H1 (cell line): Measurements from ENCODE around the gene COL4A3. TPM values are rescaled to one million over a fixed set of nuclear protein-coding genes. Genes with fewer than 3 reads are reported as not detected.

Experiments
- CTCF ChIA-PET: fragments of 300-600 bp; sonication (Branson Sonifier 250); formaldehyde crosslinking; loops from one replicate; lab custom pipeline; 2021; ENCODE audit not compliant: partially characterized antibody; lab: Charles Lee
- POLR2A ChIA-PET: fragments of 300-600 bp; sonication (Branson Sonifier 250); formaldehyde crosslinking; loops from one replicate; lab custom pipeline; 2021; ENCODE audit warnings: inconsistent platforms; ENCODE audit not compliant: partially characterized antibody; lab: Charles Lee
- DNase-seq, 2 experiments: peaks; one replicate each; pipeline versions ENCODE4 v3.0.0 to v3.0.0-alpha.2; 2010 to 2022; ENCODE audit warnings: low spot score in 2 of 2, low read depth in 1 of 2, mixed read lengths in 1 of 2
- FAIRE-seq: peaks from 2 replicates; lab custom pipeline; 2011; peaks lifted over from hg19 to GRCh38; lab: Jason Lieb, UNC
- H2AFZ ChIP-seq: 2 replicates; pipeline ENCODE4 v1.8.1; 2012; ENCODE audit warnings: low read length, inconsistent platforms
- H2AK5ac ChIP-seq: 2 replicates; pipeline ENCODE4 v1.6.1; 2013; ENCODE audit warnings: low read depth, low read length
- H2BK120ac ChIP-seq: replicated peaks from 2 replicates; pipeline ENCODE3; 2013; ENCODE audit warnings: low read depth, low read length, inconsistent platforms
- H2BK12ac ChIP-seq: 2 replicates; pipeline ENCODE4 v1.6.1; 2013; ENCODE audit warnings: low read depth, low read length
- H2BK15ac ChIP-seq: 2 replicates; pipeline ENCODE4 v1.6.1; 2013; ENCODE audit warnings: low read length
- H2BK20ac ChIP-seq: 2 replicates; pipeline ENCODE4 v1.6.1; 2013; ENCODE audit warnings: low read length
- H2BK5ac ChIP-seq: 2 replicates; pipeline ENCODE4 v1.6.1; 2013; ENCODE audit warnings: low read depth, low read length
- H3K14ac ChIP-seq: 2 replicates; pipeline ENCODE4 v1.6.1; 2013; ENCODE audit warnings: inconsistent platforms; ENCODE audit not compliant: insufficient read length
- H3K18ac ChIP-seq: 2 replicates; pipeline ENCODE4 v1.6.1; 2013; ENCODE audit warnings: low read length; ENCODE audit errors: extremely low read depth
- H3K23ac ChIP-seq: 2 replicates; pipeline ENCODE4 v1.6.1; 2013; ENCODE audit warnings: inconsistent platforms; ENCODE audit not compliant: insufficient read length
- H3K23me2 ChIP-seq: 2 replicates; pipeline ENCODE4 v1.6.1; 2013; ENCODE audit warnings: low read depth, low read length
- H3K27ac ChIP-seq: 2 replicates; pipeline ENCODE4 v1.6.1; 2011; ENCODE audit warnings: low read depth, low read length, inconsistent platforms
- H3K27me3 ChIP-seq, 4 experiments: replicated peaks in 1 of 4; 1 replicate in 1 of 4; 2 replicates in 3 of 4; pipeline versions ENCODE4 v1.6.1 to v1.8.1; 2011 to 2013; ENCODE audit warnings: low read length in 3 of 4, mild to moderate bottlenecking in 3 of 4, inconsistent platforms in 2 of 4, mixed read lengths in 2 of 4, moderate library complexity in 1 of 4; ENCODE audit not compliant: control insufficient read depth in 3 of 4, insufficient read depth in 3 of 4; ENCODE audit errors: extremely low read depth in 1 of 4
- H3K36me3 ChIP-seq, 4 experiments: 2 replicates each; pipeline versions ENCODE4 v1.6.1 to v1.8.1; 2011 to 2013; ENCODE audit warnings: mild to moderate bottlenecking in 4 of 4, low read length in 3 of 4, moderate library complexity in 2 of 4, control low read depth in 1 of 4, inconsistent platforms in 1 of 4; ENCODE audit not compliant: insufficient read depth in 4 of 4, control insufficient read depth in 2 of 4
- H3K4ac ChIP-seq: replicated peaks from 2 replicates; pipeline ENCODE3; 2013; ENCODE audit warnings: low read length, low read depth, mixed read lengths, inconsistent platforms; ENCODE audit not compliant: insufficient read length
- H3K4me1 ChIP-seq, 4 experiments: replicated peaks in 1 of 4; 1 replicate in 1 of 4; 2 replicates in 3 of 4; pipeline versions ENCODE4 v1.6.1 to v1.8.1; 2011 to 2013; ENCODE audit warnings: low read length in 3 of 4, inconsistent platforms in 2 of 4, mixed read lengths in 1 of 4; ENCODE audit not compliant: insufficient read depth in 4 of 4, control insufficient read depth in 3 of 4
- H3K4me2 ChIP-seq, 2 experiments: 2 replicates each; pipeline versions ENCODE4 v1.6.1 to v1.8.1; 2011 to 2013; ENCODE audit warnings: low read depth in 2 of 2, low read length in 2 of 2, control low read depth in 1 of 2, inconsistent platforms in 1 of 2, mild to moderate bottlenecking in 1 of 2; ENCODE audit not compliant: insufficient read depth in 1 of 2
- H3K4me3 ChIP-seq, 4 experiments: fragments of 200-600, 300-600 bp in 1 of 4; sonication (generic), shearing (Covaris generic), sonication (Bioruptor Twin) in 1 of 4; 2 replicates each; pipeline versions ENCODE4 v1.5.1 to v1.8.1; 2011 to 2016; ENCODE audit warnings: low read length in 4 of 4, low read depth in 3 of 4, control low read depth in 2 of 4, inconsistent platforms in 2 of 4, mild to moderate bottlenecking in 2 of 4, mixed read lengths in 1 of 4, moderate library complexity in 1 of 4; ENCODE audit not compliant: insufficient read depth in 2 of 4; ENCODE audit errors: extremely low read depth in 1 of 4
- H3K56ac ChIP-seq: replicated peaks from 2 replicates; pipeline ENCODE3; 2013; ENCODE audit warnings: low read depth, mild to moderate bottlenecking, mixed read lengths, low read length, inconsistent platforms; ENCODE audit not compliant: insufficient read length
- H3K79me1 ChIP-seq: 2 replicates; pipeline ENCODE4 v1.6.1; 2013; ENCODE audit warnings: low read depth, low read length, control low read depth
- H3K79me2 ChIP-seq, 2 experiments: 2 replicates each; pipeline versions ENCODE4 v1.6.1 to v1.8.1; 2012 to 2013; ENCODE audit warnings: low read length in 2 of 2, mild to moderate bottlenecking in 2 of 2, inconsistent platforms in 1 of 2; ENCODE audit not compliant: insufficient read depth in 2 of 2, control insufficient read depth in 1 of 2
- H3K9ac ChIP-seq, 4 experiments: replicated peaks in 1 of 4; 1 replicate in 1 of 4; 2 replicates in 3 of 4; pipeline versions ENCODE4 v1.6.1 to v1.8.1; 2011 to 2013; ENCODE audit warnings: low read depth in 3 of 4, low read length in 3 of 4, control low read depth in 2 of 4, mild to moderate bottlenecking in 2 of 4, moderate library complexity in 2 of 4, inconsistent platforms in 1 of 4; ENCODE audit errors: extremely low read depth in 1 of 4
- H3K9me3 ChIP-seq, 2 experiments: 2 replicates each; pipeline versions ENCODE4 v1.6.1 to v1.8.1; 2012 to 2013; ENCODE audit warnings: mild to moderate bottlenecking in 2 of 2, moderate library complexity in 2 of 2, control low read depth in 1 of 2, inconsistent platforms in 1 of 2, low read depth in 1 of 2, low read length in 1 of 2, mixed read lengths in 1 of 2; ENCODE audit not compliant: insufficient read depth in 2 of 2
- H4K20me1 ChIP-seq, 2 experiments: replicated peaks in 1 of 2; 2 replicates each; pipeline versions ENCODE3 to v1.8.1; 2011 to 2013; ENCODE audit warnings: inconsistent platforms in 2 of 2, low read length in 2 of 2, mild to moderate bottlenecking in 1 of 2; ENCODE audit not compliant: insufficient read depth in 2 of 2, control insufficient read depth in 1 of 2
- H4K5ac ChIP-seq: 2 replicates; pipeline ENCODE4 v1.6.1; 2013; ENCODE audit warnings: low read length, low read depth, mixed read lengths, inconsistent platforms; ENCODE audit not compliant: insufficient read length
- H4K8ac ChIP-seq: 2 replicates; pipeline ENCODE4 v1.8.0; 2013; ENCODE audit warnings: mild to moderate bottlenecking, moderate library complexity, low read length, inconsistent platforms; ENCODE audit not compliant: insufficient read depth; ENCODE audit errors: extremely low read depth
- H4K91ac ChIP-seq: replicated peaks from 2 replicates; pipeline ENCODE3; 2013; ENCODE audit warnings: low read length, mixed read lengths, inconsistent platforms; ENCODE audit not compliant: insufficient read length
- CEBPB ChIP-seq: IDR thresholded peaks from 2 replicates; pipeline ENCODE4 v1.6.1; 2012; ENCODE audit warnings: low read depth, low read length
- CREB1 ChIP-seq: IDR thresholded peaks from 2 replicates; pipeline ENCODE4 v1.6.1; 2012; ENCODE audit warnings: inconsistent platforms
- GTF2F1 ChIP-seq: IDR thresholded peaks from 2 replicates; pipeline ENCODE4 v1.6.1; 2012; ENCODE audit warnings: low read depth, low read length, improper control_type of control experiment, borderline replicate concordance
- KDM4A ChIP-seq: IDR thresholded peaks from one replicate; pipeline ENCODE4 v1.7.1; 2012; ENCODE audit warnings: low read depth, mild to moderate bottlenecking, moderate library complexity, low read length, inconsistent platforms; ENCODE audit not compliant: severe bottlenecking
- NANOG ChIP-seq: IDR thresholded peaks from 2 replicates; pipeline ENCODE4 v1.6.1; 2011; ENCODE audit warnings: low read length, low read depth, mild to moderate bottlenecking, inconsistent platforms; ENCODE audit not compliant: insufficient read depth, poor library complexity, severe bottlenecking
- NRF1 ChIP-seq: IDR thresholded peaks from 2 replicates; pipeline ENCODE4 v1.6.1; 2011; ENCODE audit warnings: mild to moderate bottlenecking, low read depth, low read length, improper control_type of control experiment
- POU5F1 ChIP-seq: IDR thresholded peaks from 2 replicates; pipeline ENCODE4 v1.6.1; 2011; ENCODE audit warnings: low read depth, mild to moderate bottlenecking, low read length, moderate library complexity
- RAD21 ChIP-seq, 2 experiments: IDR thresholded peaks in 1 of 2; conservative IDR thresholded peaks in 1 of 2; 2 replicates each; pipeline ENCODE4 v1.6.1; 2011; ENCODE audit warnings: low read depth in 2 of 2, low read length in 2 of 2, improper control_type of control experiment in 1 of 2, inconsistent platforms in 1 of 2, mild to moderate bottlenecking in 1 of 2, moderate library complexity in 1 of 2
- RBBP5 ChIP-seq: IDR thresholded peaks from 2 replicates; pipeline ENCODE4 v1.7.1; 2012; ENCODE audit warnings: low read depth, mild to moderate bottlenecking, inconsistent platforms, low read length, moderate library complexity, borderline replicate concordance
- SIX5 ChIP-seq: IDR thresholded peaks from 2 replicates; pipeline ENCODE4 v1.6.1; 2011; ENCODE audit warnings: mild to moderate bottlenecking, low read depth, low read length
- TAF1 ChIP-seq: IDR thresholded peaks from 2 replicates; pipeline ENCODE4 v1.6.1; 2011; ENCODE audit warnings: mild to moderate bottlenecking, low read depth, low read length
- YY1 ChIP-seq: IDR thresholded peaks from 2 replicates; pipeline ENCODE4 v1.6.1; 2011; ENCODE audit warnings: low read depth, mild to moderate bottlenecking, low read length
- WGBS, 2 experiments: shearing (Covaris generic) in 1 of 2; methylation state at CpG; one replicate each; pipeline versions ENCODE4 v1.1.6 to v1.1.7; 2013 to 2015; ENCODE audit warnings: low lambda C conversion rate in 2 of 2, mixed read lengths in 2 of 2, inconsistent platforms in 1 of 2, low coverage in 1 of 2, missing lambda C conversion rate in 1 of 2; ENCODE audit not compliant: insufficient replicate concordance in 2 of 2, insufficient coverage in 1 of 2, insufficient read length in 1 of 2; ENCODE audit errors: extremely low coverage in 1 of 2, missing lambda C conversion rate in 1 of 2; 5-methylcytosine and 5-hydroxymethylcytosine counted together
- polyA plus RNA-seq, 7 experiments: library from polyadenylated mRNA; depleted of rRNA in 3 of 7; stranded (reverse) in 5 of 7; unstranded in 2 of 7; fragments of >200 nt in 5 of 7; fragments of 200-250 nt in 2 of 7; gene quantifications; 1 replicate in 5 of 7; 2 replicates in 1 of 7; 4 replicates in 1 of 7; pipeline versions ENCODE4 v1.2.1 to v1.2.3, GENCODE V29; 2011 to 2013; ENCODE audit warnings: missing spikeins in 2 of 7, mixed read lengths in 2 of 7
- total RNA-seq: library from RNA; stranded (reverse); fragmentation: NEBNext Ultra II Directional; extraction: Animal tissue kit (Norgen Biotek cat#: 25700); gene quantifications from 2 replicates; pipeline ENCODE4 v1.2.1, GENCODE V29; 2021

Gene COL4A3
- total and polyA plus RNA-seq, 2 of the 8 experiments (the other 6 are each of a cell fraction or from before 2014, with no cell fraction given), result 0.12 to 0.17 TPM

GRCh38 chr2:227115761-227116160 lies 48.7 kb upstream of the COL4A3 start:
- H4K20me1 ChIP-seq, result no peaks in the 10 kb centered on the region
- H3K4ac ChIP-seq, result no peak overlapping the region
- no peaks in the 10 kb centered on the region for H3K27me3 ChIP-seq
- DNase-seq (no peak), FAIRE-seq (no peak)
- H3K4me3 ChIP-seq, result no peak overlapping the region
- no peaks in the 10 kb centered on the region for H3K9me3 ChIP-seq
- WGBS, 2 experiments, result 87% methylated on average over 5 of the region's 5 CpGs; no CpG with 5 or more reads in 1 of the 2 experiments
- no peak overlapping the region for H3K14ac ChIP-seq
- no peak overlapping the region for H3K18ac ChIP-seq
- H2BK15ac ChIP-seq, result no peak overlapping the region
- no peak overlapping the region for H3K27ac ChIP-seq
- no peak overlapping the region for H4K8ac ChIP-seq
- no peak overlapping the region for H2BK120ac ChIP-seq
- H3K56ac ChIP-seq, result no peak overlapping the region
- H3K9ac ChIP-seq, result no peak overlapping the region
- no peak overlapping the region for H2AFZ ChIP-seq
- H2BK5ac ChIP-seq, result no peak overlapping the region
- no peak overlapping the region for H3K23ac ChIP-seq
- no peak overlapping the region for H4K5ac ChIP-seq
- H3K4me1 ChIP-seq, result no peaks in the 10 kb centered on the region
- TF ChIP-seq RBBP5 (no peak), NRF1 (no peak), SIX5 (no peak), KDM4A (no peak), YY1 (no peak), POU5F1 (no peak), NANOG (no peak), CEBPB (no peak), CREB1 (no peak), RAD21 (IDR thresholded peaks at IDR 0.05 in 1 of 2, conservative IDR thresholded peaks at IDR 0.05 in 1 of 2; ENCODE audit: low read depth in 2 of 2, low read length in 2 of 2) (no peak), TAF1 (no peak), GTF2F1 (no peak)
- ChIA-PET CTCF (no interaction called here), POLR2A (no interaction called here)
- no peak overlapping the region for H2AK5ac ChIP-seq
- H3K79me2 ChIP-seq, result no peaks in the 10 kb centered on the region
- H4K91ac ChIP-seq, result no peak overlapping the region
- H3K4me2 ChIP-seq, result no peak overlapping the region
- no peak overlapping the region for H2BK12ac ChIP-seq
- H3K79me1 ChIP-seq, result no peaks in the 10 kb centered on the region
- no peaks in the 10 kb centered on the region for H3K23me2 ChIP-seq
- no peak overlapping the region for H2BK20ac ChIP-seq
- H3K36me3 ChIP-seq, result no peaks in the 10 kb centered on the region
